IMR-90 (cell line): ENCODE results near the gene SDC3.

ENCODE experiments used
- CTCF ChIP-seq: conservative IDR thresholded peaks from 2 replicates; pipeline ENCODE4 v1.5.1; 2012; ENCODE audit warnings: mild to moderate bottlenecking, low read depth, low read length, improper control_type of control experiment
- FOS ChIP-seq: fragments of 150-350 bp; IDR thresholded peaks from 2 replicates; pipeline ENCODE4 v1.6.1; 2016; ENCODE audit warnings: low read depth, low read length
- MAFK ChIP-seq: IDR thresholded peaks from 2 replicates; pipeline ENCODE4 v1.6.1; 2012; ENCODE audit warnings: low read depth, low read length, improper control_type of control experiment
- MXI1 ChIP-seq: IDR thresholded peaks from 2 replicates; pipeline ENCODE4 v1.6.1; 2012; ENCODE audit warnings: low read depth, mild to moderate bottlenecking, low read length, moderate library complexity, borderline replicate concordance
- POLR2A ChIP-seq: IDR thresholded peaks from 2 replicates; pipeline ENCODE4 v1.6.1; 2012; ENCODE audit warnings: mild to moderate bottlenecking, low read depth, low read length
- RAD21 ChIP-seq: IDR thresholded peaks from 2 replicates; pipeline ENCODE4 v1.6.1; 2012; ENCODE audit warnings: low read length, improper control_type of control experiment
- RCOR1 ChIP-seq: IDR thresholded peaks from 2 replicates; pipeline ENCODE4 v1.6.1; 2012; ENCODE audit warnings: mild to moderate bottlenecking, low read length, improper control_type of control experiment; ENCODE audit not compliant: insufficient replicate concordance
- SMC3 ChIP-seq: fragments of 150-350 bp; IDR thresholded peaks from 2 replicates; pipeline ENCODE4 v1.6.1; 2016; ENCODE audit warnings: low read depth, mild to moderate bottlenecking, antibody characterized with exemption, low read length, moderate library complexity

- TF ChIP-seq CTCF (no peak), POLR2A (no peak), RCOR1 (no peak), MXI1 (no peak), SMC3 (no peak), RAD21 (no peak), MAFK (no peak), FOS (no peak)
Observed at GRCh38 chr1:30891227-30891552, 17.4 kb downstream of the SDC3 start.
